AG10803 (cell line): ENCODE data around the gene GJD2.

ENCODE experiments used
- DNase-seq: peaks from one replicate; pipeline ENCODE4 v3.0.0; 2010; ENCODE audit warnings: low read depth
- H3K4me3 ChIP-seq: 2 replicates; pipeline ENCODE4 v1.5.1; 2011; ENCODE audit warnings: mild to moderate bottlenecking, low read length, control low read depth
- TF ChIP-seq, protein P1 (sequence below): conservative IDR thresholded peaks from 2 replicates; pipeline ENCODE4 v1.5.1; 2011; ENCODE audit warnings: mild to moderate bottlenecking, low read length, control low read depth, inconsistent platforms

Gene GJD2

DNA sequence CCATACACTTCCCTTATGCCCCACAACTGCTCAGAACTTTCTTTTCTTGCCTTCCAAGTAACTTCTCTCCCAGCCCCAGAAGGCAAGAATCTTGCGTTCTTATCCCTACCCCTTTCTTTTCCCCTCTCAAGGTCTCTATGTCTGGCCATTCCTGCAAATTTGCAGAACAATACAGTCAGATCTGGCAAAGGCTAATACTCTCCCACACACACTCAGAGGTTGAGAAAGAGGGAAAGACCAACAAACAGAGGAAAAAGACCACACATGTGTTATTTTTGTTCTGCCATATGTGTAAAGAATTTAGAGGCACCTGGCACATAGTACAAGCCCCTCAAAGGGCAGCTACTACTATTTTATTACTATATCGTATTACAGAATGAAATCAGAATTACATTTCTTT lies 25.7 kb downstream of the GJD2 start:
- H3K4me3 ChIP-seq = no peak overlapping the region
- peak; percentile 14 for DNase-seq
- TF ChIP-seq, protein P1, sequence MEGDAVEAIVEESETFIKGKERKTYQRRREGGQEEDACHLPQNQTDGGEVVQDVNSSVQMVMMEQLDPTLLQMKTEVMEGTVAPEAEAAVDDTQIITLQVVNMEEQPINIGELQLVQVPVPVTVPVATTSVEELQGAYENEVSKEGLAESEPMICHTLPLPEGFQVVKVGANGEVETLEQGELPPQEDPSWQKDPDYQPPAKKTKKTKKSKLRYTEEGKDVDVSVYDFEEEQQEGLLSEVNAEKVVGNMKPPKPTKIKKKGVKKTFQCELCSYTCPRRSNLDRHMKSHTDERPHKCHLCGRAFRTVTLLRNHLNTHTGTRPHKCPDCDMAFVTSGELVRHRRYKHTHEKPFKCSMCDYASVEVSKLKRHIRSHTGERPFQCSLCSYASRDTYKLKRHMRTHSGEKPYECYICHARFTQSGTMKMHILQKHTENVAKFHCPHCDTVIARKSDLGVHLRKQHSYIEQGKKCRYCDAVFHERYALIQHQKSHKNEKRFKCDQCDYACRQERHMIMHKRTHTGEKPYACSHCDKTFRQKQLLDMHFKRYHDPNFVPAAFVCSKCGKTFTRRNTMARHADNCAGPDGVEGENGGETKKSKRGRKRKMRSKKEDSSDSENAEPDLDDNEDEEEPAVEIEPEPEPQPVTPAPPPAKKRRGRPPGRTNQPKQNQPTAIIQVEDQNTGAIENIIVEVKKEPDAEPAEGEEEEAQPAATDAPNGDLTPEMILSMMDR = no peak

DNA sequence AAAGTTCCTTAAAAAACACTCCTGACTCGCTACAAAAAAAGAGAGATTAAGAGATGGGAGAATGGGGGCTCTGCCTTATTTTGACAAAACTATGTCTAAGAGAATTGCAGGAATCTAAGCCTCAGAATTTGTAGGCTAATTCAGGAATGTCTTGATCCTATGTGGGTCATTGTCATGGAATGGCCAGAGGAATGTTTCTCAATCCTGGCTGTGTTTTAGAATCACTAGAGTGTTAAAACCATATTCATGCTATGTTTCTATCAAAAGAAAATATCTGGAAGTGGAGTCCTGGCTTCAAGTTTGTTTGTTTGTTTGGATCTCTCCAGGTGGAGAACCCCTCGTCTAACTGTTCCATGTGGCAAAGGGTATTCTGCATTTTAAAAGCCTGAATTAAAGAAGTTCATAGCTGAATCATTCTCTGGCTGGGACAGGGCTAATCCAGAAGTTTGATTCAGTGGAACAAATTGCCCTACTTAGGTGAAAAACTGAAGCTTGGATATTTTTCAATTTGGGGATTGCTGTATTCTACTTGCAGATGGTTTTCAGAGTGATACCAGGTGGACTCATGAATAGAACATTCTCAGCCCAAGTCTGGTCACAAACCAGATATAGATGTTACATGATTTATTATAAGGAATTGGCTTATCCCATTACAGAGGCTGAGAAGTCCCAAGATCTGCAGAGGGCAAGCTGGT lies 28.2 kb downstream of the GJD2 start:
- H3K4me3 ChIP-seq = no peak overlapping the region
- TF ChIP-seq, protein P1 = no peak
- peak; percentile 88 for DNase-seq

- peak; percentile 91 for DNase-seq
- TF ChIP-seq, protein P1 = no peak
- no peak overlapping the region for H3K4me3 ChIP-seq
These were observed 29.2 kb downstream of the GJD2 start for GRCh38 chr15:34725556-34725955.

DNA sequence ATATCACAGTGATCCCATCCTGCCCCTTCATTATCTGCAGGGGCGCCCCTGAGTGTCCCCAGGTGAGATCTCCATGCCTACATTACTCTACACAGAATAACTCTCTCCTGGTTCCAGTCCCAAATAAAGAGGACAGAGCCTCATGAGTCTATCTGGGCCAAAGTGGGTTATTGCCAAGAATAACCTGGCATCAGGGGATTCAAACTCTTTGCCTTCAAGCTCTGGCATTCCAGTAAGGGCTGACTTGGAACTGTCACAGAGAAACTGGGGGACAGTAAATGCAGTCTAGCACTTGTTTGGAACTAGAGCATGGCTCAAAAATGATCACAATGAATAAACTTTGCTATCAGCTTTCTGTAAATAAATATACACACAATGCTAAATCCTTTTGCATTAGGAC lies 30.3 kb downstream of the GJD2 start:
- no peak overlapping the region for H3K4me3 ChIP-seq
- DNase-seq = no peak
- TF ChIP-seq, protein P1 = no peak

DNA sequence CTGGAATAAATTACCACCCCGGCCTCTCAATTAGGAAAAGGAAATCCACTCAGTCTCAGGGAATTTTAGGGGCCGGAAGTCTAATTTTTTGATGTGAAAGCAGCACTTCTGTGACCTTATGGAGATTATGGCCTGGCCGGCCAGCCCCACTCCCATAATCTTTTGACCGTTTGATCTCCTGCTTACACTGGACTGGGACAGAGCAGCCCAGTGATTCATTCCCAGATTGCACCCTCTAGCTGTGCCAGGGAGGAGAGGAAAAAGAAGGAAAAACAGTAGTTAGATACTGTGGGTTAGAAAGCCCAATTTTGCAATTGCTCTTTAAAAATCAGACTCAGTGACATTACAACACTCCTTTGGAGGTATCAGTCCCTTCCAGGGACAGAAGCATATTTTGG lies 32.4 kb downstream of the GJD2 start:
- TF ChIP-seq, protein P1 = peak; percentile 38
- peak overlapping the region; percentile 34 for H3K4me3 ChIP-seq
- DNase-seq = peak; percentile 74

DNA sequence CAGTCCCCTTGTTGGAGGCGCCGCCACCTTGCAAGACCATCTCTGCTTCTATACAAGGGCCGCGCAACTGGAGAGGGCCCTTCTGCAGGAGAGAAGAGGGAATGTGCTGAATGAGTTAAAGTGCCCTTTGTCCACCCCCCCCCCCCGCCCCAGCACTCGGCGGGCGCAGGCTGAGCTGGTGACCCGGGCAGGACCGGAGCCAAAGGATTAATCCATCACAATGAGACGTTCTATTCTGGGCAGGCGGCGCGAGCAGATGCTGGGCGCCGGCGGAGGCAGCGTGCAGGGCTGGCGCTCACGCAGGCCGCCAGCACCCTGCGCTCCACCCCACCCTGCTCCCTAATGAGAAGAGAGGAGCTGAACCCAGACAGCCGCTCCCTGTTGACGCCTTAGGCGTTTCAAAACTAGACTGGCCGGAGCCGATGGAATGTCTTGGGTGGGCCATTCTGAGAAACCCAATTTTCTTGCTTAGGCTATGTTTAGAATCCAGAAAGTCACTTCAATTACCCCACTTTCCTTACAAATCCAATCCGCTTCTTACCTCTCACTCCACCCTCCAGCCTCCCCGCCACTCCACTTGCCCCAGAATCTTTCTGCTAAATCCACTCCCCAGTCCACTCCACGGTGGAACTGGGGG lies 32.9 kb downstream of the GJD2 start:
- peak; percentile 92 for DNase-seq
- TF ChIP-seq, protein P1 = no peak
- H3K4me3 ChIP-seq = peak overlapping the region; percentile 34

DNA sequence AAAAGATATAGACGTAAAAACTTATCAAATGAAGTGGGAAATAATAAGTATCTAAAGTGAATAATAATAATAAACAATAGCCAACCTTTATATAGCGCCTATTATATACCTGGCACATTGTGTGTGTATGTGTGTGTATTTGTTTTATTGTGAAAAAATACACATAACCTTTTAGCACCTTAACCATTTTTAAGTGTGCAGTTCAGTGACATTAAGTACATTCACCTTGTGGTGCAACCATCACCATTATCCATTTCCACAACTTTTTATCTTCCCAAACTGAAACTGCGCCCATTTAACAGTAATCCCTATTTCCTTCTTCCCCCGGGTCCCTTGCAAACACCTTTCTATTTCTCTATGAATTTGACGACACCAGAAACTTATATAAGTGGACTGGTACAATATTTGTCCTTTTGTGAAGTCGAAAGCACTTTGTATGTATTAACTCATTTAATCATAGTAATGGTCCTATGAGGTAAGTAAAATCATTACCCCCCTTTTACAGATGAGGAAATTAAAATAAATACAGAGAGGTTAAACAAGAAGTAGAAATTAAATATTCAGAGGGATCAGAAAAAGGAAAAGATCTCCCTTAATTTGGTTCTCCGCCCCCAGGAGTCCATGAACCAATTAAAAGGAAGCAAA lies 33.5 kb downstream of the GJD2 start:
- H3K4me3 ChIP-seq = peak overlapping the region; percentile 14; the same call in 1 of the 2 replicates

More for the DNA sequence above, 33.5 kb downstream of the GJD2 start:
- TF ChIP-seq, protein P1 = no peak
- no peak for DNase-seq
